GM23338 (cell line): Measurements from ENCODE around the gene CDH23.

Experiments
- EZH2 ChIP-seq: fragments of 200-600 bp; sonication (generic); IDR thresholded peaks from one replicate; pipeline ENCODE4 v1.8.0; 2017; ENCODE audit warnings: antibody characterized with exemption, mild to moderate bottlenecking, low read depth; ENCODE audit not compliant: unreplicated experiment
- TF ChIP-seq, protein P1 (sequence below), 2 experiments: fragments of 200-600 bp in 1 of 2; sonication (generic) in 1 of 2; conservative IDR thresholded peaks; 2 replicates each; pipeline versions ENCODE4 v1.5.1 to v1.6.1; 2016 to 2017; ENCODE audit warnings: antibody characterized with exemption in 2 of 2, low read depth in 2 of 2, mild to moderate bottlenecking in 2 of 2, moderate library complexity in 1 of 2

DNA sequence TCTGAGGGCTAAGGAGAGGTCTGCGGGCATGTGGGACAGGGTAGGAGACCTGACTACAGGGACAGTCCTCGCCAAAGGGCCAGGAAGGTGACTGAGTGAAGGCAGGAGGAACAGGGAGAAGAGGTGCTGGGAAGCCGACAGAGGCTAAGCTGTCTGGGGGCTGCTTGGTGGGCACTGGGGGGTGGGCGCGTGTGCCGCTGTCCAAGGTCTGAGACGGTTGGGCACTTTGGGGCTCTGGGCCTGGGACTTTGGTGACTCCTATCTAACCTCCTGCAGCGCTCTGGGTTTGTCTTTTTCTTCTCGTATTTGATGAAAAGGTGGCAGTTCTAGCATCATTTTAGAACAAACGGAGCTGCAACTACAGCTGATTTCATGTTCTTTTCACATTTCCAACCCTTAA is 181.3 kb downstream of the CDH23 start:
- TF ChIP-seq EZH2 = no peak
- TF ChIP-seq, protein P1, sequence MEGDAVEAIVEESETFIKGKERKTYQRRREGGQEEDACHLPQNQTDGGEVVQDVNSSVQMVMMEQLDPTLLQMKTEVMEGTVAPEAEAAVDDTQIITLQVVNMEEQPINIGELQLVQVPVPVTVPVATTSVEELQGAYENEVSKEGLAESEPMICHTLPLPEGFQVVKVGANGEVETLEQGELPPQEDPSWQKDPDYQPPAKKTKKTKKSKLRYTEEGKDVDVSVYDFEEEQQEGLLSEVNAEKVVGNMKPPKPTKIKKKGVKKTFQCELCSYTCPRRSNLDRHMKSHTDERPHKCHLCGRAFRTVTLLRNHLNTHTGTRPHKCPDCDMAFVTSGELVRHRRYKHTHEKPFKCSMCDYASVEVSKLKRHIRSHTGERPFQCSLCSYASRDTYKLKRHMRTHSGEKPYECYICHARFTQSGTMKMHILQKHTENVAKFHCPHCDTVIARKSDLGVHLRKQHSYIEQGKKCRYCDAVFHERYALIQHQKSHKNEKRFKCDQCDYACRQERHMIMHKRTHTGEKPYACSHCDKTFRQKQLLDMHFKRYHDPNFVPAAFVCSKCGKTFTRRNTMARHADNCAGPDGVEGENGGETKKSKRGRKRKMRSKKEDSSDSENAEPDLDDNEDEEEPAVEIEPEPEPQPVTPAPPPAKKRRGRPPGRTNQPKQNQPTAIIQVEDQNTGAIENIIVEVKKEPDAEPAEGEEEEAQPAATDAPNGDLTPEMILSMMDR (conservative IDR thresholded peaks at IDR 0.05; ENCODE audit: low read depth in 2 of 2) = no peak
